ENCODE data around the gene ZNRF3.

ZNRF3 gene

DNA sequence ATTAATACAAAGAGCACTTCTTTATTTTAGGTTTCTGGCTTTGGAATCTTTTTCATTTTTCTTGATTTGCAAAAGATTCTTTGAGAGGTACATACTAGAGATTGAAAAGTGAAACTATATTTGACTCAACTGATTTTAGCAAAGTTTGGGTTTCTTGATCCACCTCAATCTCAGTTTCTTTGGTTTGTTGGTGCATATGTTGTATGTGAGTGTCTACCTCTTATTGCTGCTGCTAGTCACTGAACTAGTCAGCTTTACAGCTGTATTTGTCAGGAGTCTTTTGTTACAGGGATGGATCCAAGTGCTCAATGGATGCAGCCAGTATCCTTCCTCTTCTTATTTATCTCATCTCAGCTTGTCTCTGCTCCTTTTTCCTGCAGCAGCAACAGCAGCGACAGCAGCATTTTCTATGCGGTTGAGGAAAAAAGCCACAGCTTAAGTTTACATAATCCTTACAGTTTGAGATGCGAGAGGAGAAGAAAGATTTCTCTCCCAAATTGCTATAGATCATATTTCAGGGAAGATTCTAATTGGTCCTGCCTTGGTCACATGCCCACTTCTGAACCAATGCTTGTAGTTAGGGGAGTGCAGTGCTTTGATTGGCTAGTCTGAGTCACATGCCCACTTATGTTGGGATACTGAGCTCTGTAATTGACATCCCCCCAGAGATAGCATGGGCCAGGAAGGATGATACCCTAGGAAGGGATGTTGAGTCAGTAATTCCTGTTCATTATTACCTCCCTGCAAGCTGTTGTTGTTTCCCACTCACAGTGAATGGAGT lies 10.0 kb upstream of the ZNRF3 start:
- no peak overlapping the region for H3K27ac ChIP-seq
- TF ChIP-seq, protein P1, sequence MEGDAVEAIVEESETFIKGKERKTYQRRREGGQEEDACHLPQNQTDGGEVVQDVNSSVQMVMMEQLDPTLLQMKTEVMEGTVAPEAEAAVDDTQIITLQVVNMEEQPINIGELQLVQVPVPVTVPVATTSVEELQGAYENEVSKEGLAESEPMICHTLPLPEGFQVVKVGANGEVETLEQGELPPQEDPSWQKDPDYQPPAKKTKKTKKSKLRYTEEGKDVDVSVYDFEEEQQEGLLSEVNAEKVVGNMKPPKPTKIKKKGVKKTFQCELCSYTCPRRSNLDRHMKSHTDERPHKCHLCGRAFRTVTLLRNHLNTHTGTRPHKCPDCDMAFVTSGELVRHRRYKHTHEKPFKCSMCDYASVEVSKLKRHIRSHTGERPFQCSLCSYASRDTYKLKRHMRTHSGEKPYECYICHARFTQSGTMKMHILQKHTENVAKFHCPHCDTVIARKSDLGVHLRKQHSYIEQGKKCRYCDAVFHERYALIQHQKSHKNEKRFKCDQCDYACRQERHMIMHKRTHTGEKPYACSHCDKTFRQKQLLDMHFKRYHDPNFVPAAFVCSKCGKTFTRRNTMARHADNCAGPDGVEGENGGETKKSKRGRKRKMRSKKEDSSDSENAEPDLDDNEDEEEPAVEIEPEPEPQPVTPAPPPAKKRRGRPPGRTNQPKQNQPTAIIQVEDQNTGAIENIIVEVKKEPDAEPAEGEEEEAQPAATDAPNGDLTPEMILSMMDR (conservative IDR thresholded peaks at IDR 0.05), result no peak

- H3K27ac ChIP-seq, result no peak overlapping the region
- TF ChIP-seq, protein P1 (conservative IDR thresholded peaks at IDR 0.05), result no peak
Measured at GRCh38 chr22:28874061-28874460, 9.3 kb upstream of the ZNRF3 start.

DNA sequence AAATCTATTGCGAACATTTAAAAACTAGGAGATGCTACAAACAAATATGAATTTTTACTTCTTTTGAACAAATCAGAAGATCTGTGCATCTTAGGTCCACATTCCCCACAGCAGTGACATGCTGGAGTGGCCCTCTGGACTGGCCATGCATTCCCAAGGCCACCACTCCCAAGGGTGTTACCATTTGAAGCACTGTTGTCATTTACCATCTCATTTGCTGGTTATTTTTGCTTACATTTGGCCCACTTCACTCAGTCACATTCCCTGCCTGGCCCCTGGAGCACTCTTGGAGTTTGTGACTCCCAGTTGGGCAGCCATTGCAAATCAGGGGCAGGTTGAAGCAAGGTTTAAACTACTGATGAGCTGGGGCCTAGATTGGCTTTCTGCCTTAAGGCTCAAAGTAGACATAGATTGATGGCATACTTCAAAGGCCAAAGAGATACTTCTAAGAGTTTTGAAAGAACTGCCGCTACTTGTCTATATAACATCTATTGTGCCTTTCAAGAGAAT lies 8.5 kb upstream of the ZNRF3 start:
- TF ChIP-seq, protein P1 (conservative IDR thresholded peaks at IDR 0.05), result no peak
- H3K27ac ChIP-seq, result peak overlapping the region; percentile 26; the same call in 1 of the 2 replicates

DNA sequence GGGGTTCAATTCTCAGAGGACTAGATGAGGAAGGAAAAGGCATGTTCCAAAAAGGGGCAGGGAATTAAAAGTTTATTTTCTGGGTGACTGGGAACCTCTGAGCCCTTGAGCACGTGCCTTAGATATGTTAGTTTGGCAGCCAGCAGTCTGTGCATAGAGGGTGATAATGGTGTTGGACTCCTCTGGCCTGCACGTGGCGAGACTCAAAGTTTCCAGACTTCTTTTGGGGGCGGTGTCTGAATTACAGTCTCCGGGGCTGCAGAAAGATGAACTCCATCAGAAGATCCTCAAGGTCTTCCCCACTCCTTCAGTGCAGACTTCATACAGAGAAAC lies 861 bp upstream of the ZNRF3 start:
- H3K27ac ChIP-seq, result peak overlapping the region; percentile 76
- TF ChIP-seq, protein P1 (conservative IDR thresholded peaks at IDR 0.05), result no peak

GRCh38 chr22:28883657-28883916 lies 215 bp downstream of the ZNRF3 start:
- TF ChIP-seq, protein P1 (conservative IDR thresholded peaks at IDR 0.05), result no peak
- H3K27ac ChIP-seq, result peak overlapping the region; percentile 76

GRCh38 chr22:28883917-28884746 lies 760 bp downstream of the ZNRF3 start:
- H3K27ac ChIP-seq, result peak overlapping the region; percentile 76
- TF ChIP-seq, protein P1 (conservative IDR thresholded peaks at IDR 0.05), result peak; percentile 38

GRCh38 chr22:28884747-28885350 lies 1.5 kb downstream of the ZNRF3 start:
- TF ChIP-seq, protein P1 (conservative IDR thresholded peaks at IDR 0.05), result no peak
- peak overlapping the region; percentile 76 for H3K27ac ChIP-seq
